Activated CD8-positive, alpha-beta memory T cell treated with anti-CD3 and anti-CD28 coated beads, Interleukin-2, amount 50 U/mL, for 4 hours (primary cell): Measurements from ENCODE around the gene SNAP29.
"Not testable (repeated sequence)": the region's sequence is repeated elsewhere in the genome, so short reads cannot be mapped to it uniquely, and the experiment has no call there.

Experiments
- DNase-seq: peaks from one replicate; pipeline ENCODE4 v3.0.0-alpha.2; 2020

Gene SNAP29

DNA sequence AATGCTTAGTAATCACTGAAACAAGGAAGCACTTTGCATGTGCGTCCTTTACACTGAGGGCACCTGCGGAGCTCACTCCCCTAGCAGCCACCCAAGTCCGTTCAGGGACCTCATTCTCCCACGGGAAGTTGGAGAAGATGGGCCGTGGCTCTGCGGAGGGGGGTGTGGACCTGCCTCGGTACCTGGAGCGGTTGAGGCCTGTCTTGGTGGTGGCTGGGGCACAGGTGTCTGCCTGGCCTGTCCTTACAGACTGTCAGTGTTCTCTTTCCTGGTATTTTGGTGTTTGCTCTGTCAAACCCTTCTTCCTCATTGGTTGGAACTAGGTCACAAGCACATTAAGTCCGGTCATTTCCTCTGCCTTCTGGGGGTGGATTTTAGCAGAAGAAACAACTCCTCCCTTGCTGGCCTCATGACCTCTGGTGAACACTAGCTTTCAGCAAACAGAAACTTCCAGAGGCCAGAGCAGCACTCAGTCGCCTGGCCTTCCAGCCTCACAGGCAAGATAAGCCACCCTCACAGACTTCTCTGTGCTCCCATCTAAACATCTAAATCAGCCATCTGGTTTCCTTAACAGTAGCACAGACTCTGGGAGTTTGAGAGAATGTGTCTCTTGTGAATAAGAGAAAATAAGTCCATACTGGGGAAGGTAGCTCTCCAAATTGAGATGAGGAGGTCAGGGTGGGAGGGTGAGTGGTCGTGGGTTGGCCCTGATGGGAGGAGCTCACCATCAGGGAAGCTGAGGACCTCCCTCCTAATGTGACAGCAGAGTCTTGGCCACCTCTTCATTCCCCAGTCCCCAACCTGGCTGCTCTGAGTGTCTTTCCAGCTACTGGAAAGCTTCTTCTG, 8.6 kb downstream of the SNAP29 start:
- no peak for DNase-seq

DNA sequence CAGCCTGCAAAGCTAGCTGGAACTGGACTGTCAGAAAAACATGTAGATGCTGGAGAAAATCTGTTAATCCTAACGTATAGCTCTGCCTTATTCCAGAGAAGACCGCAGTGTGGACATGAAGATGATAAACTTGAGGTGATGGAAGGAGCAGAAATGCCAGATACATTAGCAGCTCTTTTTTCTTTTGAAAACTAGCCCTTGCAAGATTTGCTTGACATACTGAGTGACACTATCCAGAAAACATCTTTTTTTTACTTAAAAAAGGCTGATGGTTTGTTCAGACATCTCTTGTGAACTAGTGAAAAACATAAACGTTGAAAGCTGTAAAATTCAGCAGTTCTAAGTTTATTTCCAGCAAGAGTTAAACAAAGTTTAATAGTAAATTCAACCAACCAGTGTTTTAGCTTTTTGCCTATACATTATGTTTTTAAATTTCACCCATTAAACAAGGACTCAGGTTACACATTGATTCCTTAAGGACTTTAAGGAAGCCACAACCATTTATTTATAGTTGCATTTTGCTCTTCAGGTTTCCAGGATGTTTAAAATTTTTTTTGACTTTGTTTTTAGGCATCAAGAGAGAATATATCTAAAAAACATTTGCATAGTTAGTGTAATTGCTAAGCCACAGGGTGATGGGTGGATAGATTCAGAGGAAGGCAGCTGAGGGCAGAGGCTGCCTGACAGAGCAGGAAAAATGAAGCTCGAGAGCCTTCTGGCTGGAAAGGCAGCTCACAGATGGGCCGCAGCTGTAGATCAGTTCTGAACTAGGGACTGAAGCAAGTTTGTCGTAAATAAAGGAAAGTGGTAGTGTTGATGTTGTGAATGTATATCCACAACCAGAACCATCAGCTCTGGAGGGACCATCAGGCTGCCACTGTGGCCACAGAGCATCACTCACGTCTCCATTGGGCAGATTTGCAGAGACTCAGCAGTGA, 9.5 kb downstream of the SNAP29 start:
- no peak for DNase-seq

DNA sequence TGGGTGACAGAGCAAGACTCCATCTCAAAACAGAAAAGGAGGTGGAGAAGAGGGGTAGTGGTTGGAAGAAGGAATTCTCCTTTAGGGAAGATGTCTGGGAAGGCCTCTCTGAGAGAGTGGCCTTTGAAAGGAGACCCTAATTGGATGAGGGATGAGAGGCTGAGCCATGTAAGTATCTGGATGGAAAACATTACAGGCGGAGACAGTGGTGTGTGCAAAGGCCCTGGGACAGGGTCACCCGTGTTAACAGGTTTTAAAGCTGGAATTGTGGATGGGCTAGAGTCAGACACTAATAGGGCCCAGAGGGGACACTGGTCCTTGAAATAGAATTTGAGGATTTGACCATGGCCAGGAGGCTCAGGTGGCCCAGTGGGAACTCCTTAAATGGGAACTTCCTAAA, 10.4 kb downstream of the SNAP29 start:
- DNase-seq = no peak

DNA sequence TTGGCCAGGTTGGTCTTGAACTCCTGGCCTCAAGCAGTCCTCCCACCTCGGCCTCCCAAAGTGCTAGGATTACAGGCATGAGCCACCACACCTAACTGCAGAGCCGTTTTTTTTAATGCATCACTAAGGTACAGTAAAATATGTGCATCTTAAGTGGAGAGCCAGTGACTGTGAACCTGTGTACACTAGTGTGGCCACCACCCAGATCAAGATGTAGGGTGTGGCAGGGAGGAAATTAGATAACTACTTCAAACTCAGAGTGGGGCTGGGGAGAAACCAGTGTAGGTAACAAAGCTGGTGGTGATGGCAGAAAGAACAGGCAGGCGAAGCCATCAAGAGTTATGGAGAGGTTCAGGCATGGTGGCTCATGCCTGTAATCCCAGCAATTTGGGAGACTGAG, 14.4 kb downstream of the SNAP29 start:
- no peak for DNase-seq

DNA sequence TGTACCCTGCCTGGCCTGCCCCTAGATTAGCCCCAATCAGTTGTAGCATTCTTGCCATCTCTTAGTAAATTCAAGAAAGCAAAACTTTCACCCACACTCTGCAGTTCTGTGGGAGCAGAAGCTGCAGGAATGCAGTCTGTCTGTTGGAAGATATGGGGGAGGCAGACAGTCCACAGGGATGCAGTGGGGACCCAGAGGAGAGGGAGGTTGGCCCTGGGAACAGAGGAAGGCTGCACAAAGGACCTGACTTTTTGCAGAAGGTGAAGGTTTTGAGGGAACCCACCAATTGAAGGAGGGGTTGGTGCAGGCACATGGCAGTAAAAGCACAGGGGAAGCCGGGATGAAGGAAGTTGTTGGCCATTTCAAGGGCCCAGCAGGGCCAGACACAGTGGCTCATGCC, 16.5 kb downstream of the SNAP29 start:
- DNase-seq = no peak

DNA sequence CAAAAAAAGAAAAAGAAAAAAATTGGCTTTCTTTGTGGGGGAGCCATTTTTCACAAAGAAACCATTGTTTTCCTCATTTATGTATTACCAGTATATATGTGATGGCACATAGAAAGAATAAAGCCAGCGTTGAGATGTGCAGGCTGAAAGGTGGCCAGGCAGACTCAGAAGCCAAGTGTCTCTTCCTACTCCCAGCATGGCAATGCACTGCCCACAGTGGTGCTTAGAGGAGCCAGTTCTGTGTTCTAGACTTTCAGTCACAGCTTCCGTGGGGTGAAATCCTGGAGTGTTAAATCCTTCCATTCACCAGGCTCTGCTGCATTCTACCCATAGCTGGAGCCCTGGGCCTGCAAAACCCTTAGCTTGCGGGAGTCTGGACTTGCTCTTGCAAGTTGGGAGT, 18.9 kb downstream of the SNAP29 start:
- DNase-seq = no peak

DNA sequence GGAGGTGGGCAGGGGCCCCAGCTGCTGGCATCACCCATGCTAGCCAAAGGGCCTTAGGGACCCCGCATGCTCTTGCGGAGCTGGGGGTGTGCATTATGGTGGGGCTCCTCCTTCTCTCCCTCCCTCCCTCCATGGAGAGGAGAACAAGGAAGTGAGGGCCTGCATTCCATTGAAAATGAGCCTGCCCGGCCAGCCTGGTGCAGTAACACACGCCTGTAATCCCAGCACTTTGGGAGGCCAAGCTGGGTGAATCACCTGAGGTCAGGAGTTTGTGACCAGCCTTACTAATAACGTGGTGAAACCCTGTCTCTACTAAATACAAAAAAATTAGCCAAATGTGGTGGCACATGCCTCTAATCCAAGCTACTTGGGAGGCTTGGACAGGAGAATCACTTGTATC, 22.4 kb downstream of the SNAP29 start:
- DNase-seq = no peak

DNA sequence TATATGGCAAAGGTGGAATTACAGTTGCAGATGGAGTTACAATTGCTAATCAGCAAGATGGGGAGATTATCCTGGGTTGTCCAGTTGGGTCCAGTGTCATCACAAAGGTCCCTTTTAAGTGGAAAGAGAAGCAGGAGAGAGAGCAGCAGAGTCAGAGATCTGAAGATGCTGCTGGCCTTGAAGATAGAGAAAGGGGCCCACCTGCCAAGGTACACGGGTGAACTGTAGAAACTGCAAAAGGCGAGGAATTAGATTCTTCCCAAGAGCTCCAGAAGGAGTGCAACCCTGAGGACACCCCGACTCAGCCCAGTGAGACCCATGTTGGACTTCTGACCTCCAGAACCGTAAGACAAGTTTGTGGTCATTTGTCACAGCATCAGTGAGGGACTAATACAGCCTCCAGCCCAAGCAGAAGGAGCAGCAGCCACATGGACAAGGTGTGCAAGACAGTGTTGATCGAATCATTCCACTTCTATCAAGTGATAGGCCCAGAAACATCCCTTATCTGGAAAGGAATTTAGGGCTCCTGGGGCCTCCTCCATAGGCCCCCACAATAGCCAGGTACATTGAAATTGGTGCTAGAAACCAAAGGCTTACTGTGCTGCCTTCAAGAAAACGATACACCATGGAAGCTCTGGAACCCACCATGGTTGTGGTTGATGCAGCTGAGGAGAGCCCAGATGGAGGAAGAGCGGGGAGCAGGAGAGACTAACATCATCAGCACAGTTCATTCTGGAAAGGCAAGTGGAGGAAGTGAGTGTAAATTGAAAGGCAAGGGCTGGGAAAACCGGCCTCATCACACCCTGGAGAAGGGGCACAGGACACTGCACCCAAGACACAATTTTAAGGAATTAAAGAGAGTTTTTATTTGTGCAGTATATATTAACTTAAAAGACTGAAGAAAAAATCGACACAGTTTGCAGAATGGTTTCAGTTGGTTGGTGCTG, 23.3 kb downstream of the SNAP29 start:
- DNase-seq = no peak

DNA sequence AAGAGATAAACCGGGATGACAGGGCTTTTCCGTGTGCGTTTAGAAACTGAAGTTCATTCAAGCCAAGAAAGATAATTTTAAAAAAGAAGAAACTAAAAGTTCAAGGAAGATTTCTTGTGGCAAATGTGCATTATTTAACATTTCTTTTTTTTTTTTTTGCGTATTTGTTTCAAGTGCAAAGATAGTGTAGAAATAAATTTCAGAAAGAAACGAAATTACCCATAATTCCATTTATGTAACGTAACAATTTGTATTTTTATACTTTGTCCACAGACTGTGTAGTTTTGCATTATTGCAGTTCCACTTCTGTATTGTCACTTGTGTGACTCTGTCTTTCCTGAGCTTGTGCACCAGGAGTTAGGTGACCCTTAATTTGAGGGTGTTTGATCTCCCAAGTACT, 24.0 kb downstream of the SNAP29 start:
- no peak for DNase-seq

DNA sequence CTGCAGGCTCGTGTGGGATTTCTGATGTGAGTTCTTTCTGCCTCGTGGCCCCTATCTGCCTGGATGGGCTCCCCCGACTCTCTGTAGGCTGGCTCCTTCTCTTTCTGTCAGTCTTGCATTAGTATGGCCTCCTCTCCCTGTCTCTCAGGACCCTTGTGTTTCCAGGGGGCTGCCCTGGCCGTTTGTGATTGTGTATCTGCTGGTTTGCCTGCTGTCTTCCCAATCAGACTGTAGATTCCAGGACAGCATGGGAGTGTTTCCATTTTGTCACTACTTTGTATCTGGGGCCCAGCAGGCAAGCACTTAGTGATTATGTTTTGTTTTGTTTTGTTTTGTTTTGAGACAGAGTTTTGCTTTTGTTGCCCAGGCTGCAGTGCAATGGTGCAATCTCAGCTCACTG, 25.6 kb downstream of the SNAP29 start:
- no peak for DNase-seq

DNA sequence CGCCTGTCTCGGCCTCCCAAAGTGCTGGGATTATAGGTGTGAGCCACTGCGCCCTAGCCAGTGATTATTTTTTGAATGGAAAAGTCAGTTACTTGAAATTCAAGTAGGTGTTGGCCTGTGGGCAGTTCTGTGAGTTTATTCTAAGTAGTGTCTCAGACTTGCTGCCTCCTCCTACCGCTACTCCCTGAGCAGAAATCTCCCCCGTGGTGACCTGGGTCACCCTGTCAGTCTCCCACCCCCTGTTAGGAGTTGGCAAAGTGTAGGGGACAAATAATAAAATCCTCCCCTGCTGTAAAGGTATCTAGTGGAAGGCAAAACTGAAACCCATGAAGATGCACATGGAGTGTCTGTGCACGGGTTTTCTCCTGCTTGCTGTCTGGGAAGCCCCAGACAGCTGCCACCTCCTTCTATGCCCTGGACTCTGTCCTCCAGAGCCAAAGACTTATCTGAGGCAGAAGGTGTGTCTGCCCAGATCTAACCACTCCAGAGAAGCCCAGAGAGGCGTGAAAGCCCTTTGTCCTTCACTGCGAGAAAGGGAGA, 26.3 kb downstream of the SNAP29 start:
- DNase-seq = no peak

DNA sequence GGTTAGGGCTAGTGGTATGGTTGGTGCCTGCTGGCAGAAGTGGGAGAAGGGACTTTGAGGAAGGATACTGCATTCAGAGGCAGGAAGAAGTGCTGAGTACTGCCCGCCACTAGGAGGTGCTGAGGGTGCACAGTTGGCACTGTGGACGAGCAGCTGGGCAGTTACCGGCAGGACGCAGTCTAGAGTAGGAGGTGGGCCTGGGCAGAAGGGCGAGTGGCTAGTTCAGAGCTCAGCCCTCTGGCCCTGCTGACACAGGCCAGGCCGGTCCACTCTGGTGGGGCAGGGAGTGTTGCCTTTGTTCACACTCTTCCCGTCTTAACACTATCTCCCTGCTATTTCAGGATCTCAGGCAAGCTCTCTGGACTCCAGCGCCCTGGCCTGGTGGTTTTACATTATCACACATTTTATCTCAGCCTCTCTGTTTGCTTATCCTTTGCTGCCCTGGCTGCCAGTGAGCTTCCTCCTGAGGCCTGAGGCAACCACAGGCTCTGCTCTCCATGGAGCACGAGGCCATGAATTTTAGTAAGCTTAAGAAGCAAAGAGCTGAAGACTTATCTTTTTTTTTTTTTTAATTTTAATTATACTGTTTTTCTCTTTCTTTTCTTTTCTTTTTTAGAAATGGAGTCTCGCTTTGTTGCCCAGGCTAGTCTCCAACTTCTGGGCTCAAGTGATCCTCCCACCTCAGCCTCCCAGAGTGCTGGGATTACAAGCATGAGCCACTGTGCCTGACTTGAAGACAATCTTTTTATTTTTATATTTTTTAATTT, 26.9 kb downstream of the SNAP29 start:
- peak; percentile 42 for DNase-seq

DNA sequence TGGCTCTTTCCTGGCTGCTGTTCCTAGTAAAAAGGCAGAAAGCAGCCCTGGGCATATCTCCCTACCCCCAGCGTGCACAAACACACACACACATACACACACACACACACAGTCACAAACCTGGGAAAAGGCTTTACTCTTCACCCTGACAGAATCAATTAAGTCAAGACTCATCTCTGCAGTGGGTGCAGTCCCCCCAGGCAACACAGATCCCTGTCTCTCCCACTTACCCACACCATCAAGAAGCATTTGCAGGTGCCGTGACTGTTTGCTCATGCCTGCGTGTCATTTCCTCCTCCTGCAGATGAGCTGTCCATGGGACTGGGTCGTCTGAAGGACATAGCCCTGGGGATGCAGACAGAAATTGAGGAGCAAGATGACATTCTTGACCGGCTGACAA, 28.6 kb downstream of the SNAP29 start:
- DNase-seq = no peak

DNA sequence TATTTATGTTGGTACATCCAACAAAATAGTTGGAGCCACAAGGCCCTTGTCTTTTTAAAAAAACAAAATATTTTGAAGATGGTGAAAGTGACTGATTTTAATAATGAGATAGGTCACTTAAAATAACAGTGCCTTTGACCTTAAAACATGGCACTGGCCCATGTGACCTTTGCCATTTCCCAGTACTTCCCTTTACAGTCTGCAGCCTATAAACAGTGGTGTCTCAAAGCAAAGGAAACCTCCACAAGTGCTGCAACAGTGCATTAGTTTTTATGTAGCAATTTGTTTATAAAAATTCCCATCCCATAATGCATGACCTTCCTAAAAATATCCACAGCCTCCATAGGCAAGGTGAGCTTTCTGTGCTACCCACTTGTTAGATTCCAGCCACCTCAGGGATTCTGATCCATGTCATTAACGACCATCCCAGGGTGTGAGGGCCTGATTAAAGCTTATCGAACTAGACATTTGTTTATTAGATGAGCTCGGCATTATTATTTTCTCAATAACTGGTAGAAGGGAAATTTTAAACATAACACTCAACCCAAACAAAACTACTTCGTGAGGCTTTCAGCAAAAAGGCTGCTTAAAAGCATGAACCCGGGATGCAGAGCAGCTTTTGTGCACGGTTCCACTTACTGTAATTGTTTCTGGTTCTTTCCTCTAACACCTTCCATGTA, 30.4 kb downstream of the SNAP29 start:
- no peak for DNase-seq

DNA sequence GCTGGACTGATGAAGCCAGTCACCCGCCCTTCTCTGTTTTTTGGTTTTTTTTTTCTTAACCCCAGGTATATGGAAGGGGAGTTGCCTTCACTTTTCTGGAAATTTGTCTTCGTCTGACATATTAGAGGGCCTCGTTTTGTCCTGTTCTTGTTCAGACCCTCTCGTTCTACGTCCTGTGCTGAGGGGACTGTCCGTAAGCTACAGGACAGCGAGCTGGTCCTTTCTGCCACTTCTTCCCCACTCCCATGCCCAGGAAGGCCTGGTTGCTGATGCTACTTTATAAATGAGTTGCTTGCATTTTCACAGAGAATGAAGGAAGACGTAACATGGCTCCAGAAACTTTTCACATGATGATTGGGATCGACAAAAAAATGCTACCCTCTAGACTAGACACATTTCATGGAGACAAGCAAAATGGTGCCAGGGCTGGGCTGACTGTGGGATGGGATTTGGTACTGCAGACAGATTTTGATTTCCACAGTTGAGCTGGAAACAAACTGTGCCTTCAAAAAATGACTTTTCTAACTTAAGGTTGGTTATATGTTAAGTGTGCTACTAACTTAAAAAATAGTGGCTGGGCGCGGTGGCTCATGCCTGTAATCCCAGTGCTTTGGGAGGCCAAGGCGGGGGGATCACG, 31.2 kb downstream of the SNAP29 start:
- DNase-seq = no peak

DNA sequence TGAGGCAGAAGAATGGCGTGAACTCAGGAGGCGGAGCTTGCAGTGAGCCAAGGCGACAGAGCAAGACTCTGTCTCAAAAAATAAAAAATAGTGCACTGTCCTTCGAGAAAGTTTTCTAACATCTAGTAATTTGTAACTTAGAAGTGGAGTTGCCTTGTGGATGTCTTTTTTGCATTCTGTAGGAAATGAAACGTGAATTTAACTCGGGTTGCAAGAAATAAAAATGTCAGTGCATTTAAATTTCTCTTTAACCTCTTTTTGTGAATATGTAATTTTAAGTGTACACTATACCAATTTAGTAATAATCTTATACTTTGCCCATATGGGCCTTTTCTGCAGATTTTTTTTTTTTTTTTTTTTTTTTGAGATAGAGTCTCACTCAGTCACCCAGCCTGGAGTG, 32.2 kb downstream of the SNAP29 start:
- DNase-seq = no peak

DNA sequence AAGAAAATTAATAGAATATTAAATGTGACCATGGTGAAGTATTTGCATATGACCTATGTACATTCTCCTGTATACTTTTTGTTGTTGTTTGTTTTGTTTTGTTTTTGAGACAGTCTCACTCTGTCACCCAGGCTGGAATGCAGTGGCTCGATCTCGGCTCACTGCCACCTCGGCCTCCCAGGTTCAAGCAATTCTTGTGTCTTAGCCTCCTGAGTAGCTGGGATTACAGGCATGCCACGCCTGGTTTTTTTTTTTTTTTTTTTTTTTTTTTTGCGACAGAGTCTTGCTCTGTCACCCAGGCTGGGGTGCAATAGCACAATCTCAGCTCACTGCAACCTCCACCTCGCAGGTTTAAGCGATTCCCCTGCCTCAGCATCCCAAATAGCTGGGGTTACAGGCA, 38.9 kb downstream of the SNAP29 start:
- DNase-seq = not testable (repeated sequence)

DNA sequence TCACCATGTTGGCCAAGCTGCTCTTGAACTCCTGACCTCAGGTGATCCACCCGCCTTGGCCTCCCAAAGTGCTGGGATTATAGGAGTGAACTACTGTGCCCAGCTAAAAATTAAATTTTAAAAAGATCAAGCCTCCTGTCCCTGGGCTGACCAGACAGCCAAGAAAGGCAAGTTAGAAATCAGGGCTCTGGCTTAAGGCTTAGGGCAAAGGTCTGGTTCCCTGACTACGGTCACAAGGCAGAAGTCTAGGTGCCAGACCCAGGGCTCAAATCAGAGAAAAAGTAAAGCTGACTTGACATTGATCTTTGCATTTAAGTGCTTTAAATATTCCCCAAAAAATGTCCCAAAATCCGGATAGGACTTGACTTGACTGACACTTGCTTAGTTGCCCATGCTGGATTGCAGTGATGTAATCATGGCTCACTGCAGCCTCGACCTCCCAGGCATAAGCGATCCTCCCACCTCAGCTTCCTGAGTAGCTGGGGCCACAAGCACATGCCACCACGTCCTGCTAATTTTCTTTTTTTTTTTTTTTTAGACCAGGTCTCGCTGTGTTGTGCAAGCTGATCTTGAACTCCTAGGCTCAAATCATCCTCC, 41.1 kb downstream of the SNAP29 start:
- no peak for DNase-seq

DNA sequence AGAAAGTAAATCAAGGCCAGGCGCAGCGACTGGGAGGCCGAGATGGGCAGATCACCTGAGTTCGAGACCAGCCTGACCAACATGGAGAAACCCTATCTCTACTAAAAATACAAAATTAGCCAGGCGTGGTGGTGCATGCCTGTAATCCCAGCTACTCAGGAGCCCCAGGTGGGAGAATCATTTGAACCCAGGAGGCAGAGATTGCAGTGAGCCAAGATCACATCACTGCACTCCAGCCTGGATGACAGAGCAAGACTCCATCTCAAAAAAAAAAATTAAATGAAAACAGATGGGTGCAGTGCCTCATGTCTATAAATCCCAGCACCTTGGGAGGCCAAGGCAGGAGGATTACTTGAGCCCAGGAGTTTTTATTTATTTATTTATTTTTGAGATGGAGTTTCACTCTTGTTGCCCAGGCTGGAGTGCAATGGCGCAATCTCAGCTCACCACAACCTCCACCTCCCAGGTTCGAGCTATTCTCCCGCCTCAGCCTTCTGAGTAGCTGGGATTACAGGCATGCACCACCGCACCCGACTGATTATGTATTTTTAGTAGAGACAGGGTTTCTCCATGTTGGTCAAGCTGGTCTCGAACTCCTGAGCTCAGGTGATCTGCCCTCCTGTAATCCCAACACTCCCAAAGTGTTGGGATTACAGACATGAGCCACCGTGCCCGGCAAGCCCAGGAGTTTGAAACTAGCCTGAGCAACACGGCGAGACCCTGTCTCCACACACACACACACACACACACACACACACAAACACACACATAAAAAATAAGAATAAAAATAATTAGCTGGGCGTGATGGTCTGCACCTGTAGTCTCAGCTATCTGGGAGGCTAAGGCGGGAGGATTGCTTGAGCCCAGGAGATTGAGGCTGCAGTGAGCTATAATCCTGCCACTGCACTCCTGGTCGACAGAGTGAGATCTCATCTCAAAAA, 42.6 kb downstream of the SNAP29 start:
- DNase-seq = not testable (repeated sequence)
